NCI-H2107 (cell line): Measurements from ENCODE around the gene GBP3.
"Not testable (repeated sequence)": the region's sequence is repeated elsewhere in the genome, so short reads cannot be mapped to it uniquely, and the experiment has no call there.

ENCODE experiments used
- DNase-seq: peaks from one replicate; lab custom pipeline; 2025; lab: John Stamatoyannopoulos, UW

Gene GBP3

DNA sequence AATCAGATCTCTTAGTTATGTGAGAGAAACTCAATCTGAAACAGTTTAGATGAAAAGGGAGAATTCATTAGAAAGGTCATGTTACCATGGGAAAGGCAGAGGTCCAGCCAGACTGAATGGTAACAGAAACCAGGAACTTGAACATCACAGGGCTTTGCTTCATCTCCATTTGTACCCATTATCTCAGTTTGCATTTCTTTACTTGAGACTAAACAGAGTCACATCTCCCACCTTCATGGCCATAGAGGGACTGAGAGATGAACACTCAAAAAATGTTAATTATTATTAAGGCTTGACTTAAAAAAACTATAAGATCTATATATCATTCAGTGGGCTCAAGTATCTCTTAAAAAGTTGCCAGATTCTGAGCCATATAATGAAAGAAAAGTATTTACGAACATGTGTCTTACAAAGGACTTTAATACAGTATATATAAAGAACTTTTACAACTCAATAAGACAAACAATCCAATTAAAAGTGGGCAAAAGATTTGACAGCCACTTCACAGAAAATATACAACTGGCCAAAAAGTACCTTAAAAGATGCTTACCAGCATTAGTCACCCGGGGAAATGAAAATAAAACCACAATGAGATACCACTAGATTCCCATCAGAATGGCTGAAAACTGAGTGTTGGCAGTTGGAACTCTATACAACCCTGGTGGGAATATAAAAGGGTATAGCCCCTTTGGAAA is 43.5 kb downstream of the GBP3 start:
- DNase-seq = no peak

DNA sequence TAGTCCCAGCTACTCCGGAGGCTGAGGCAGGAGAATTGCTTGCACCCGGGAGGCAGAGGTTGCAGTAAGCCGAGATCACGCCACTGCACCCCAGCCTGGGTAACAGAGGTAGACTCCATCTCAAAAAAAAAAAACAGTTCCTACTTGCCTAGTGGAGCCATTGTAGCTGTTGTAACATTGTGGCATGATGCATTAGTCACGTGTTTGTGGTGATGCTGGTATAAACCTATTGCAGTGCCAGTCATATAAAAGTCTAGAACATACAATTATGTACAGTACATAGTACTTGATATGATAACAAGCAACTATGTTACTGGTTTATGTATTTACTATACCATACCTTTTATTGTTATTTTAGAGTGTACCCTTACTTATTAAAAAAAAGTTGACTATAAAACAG is 46.4 kb downstream of the GBP3 start:
- DNase-seq = no peak

DNA sequence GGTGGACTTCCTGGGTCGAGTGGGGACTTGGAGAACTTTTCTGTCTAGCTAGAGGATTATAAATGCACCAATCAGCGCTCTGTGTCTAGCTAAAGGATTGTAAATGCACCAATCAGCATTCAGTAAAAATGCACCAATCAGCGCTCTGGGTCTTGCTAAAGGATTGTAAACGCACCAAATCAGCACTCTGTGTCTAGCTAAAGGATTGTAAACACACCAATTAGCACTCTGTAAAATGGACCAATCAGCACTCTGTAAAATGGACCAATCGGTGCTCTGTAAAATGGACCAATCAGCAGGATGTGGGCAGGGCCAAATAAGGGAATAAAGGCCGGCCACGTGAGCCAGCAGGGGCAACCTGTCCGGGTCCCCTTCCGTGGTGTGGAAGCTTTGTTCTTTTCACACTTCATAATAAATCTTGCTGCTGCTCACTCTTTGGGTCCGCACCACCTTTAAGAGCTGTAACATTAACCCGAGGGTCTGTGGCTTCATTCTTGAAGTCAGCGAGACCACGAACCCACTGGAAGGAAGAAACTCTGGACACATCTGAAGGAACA is 48.0 kb downstream of the GBP3 start:
- DNase-seq = not testable (repeated sequence)

- no peak for DNase-seq
Observed at GRCh38 chr1:88973520-88974137, 49.0 kb downstream of the GBP3 start.

- no peak for DNase-seq
Observed at GRCh38 chr1:88961647-88962275, 60.9 kb downstream of the GBP3 start.

DNA sequence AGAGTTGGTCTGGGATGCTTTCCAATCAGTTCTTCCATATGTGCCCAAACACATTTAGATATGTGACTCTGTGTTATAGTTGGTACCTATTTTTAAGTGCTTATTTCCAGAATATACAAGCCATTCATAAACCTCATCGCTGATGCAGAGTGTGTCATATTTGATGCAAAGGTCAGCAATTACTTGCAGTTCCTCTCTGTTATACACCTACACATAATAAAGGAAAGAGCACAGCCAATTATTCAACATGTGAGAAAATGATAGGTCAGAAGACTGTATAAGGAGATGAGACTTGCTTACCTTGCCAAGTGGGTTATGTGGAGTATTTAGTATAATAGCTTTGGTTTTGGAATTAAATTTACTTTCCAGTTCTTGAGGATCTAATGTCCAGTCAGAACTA is 61.6 kb downstream of the GBP3 start:
- DNase-seq = no peak
